Activated CD4-positive, alpha-beta T cell treated with anti-CD3 and anti-CD28 coated beads, Interleukin-2, amount 50 U/mL, for 24 hours (primary cell): ENCODE results near the gene EMILIN2.

ENCODE experiments used
- DNase-seq, 2 donors: peaks; one replicate each; pipeline ENCODE4 v3.0.0-alpha.2; 2020; ENCODE audit warnings: low read depth in 1 of 2, low spot score in 1 of 2

Gene EMILIN2

DNA sequence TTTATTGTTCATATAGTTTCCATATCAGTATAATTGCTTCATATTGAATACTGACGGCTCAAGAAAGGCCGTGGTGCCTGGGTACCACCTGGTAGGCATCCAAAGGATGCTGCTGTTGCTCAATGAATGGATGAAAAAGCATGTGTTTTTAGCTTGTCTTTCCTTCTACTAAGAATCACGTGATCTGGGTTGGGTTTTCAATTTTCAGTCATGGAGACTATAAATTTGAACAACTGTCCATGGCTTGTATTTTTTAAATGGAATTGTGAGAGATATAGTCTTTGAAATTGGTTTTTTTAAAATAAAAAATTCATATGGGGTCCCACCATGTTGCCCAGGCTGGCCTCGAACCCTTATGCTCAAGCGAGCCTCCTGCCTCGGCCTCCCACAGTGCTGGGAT is 25.3 kb downstream of the EMILIN2 start:
- DNase-seq = no peak

DNA sequence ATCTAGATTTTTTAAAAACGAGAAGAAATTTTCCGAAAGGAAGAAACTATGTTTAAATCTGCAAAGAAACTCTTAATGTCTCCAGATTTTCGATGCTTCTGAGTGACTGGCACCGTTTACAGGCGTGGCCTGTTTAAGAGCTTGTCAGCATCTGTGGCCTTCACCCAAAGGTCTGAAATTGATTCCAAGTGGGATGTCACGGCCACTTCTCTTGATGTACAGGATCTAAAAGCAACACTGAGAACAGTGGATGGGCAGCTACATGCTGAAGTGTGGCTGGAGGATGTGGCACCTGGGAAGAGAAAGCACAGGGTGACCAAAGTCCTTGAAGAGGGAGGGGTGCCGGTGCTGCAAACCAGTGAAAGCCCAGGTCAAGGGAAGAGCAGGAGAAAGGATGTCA is 28.0 kb downstream of the EMILIN2 start:
- DNase-seq = no peak

DNA sequence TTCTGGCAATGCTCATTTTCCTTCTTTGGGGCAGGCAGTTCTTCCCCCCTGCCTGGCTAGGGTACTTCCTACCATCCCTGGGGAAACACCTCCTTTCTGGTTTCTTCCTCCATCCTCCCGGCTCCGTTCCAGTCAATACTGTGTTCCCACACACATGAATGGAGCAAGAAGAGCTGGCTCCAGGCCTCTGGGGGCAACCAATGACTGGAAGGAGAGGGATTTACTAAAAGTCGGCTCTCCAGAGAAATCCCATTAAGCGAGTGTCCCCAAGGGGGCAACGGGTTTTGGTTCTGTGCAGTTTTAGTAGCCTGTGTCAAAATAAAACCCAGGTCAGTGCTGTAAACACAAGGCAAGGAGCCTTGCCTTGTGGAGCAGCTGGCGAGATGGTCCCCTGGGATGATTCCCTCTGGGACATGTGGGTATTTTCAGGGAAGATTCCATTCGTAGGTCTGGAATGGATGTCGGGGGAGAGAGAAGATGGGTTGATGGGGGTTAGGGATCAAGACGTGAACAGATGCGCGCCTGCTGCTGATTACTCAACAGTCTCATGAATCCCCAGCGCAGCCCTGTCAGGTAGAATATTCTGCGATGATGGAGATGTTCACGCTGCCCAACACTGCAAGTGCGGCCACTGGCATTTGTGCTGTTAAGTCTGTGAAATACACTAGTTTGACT is 32.0 kb downstream of the EMILIN2 start:
- no peak for DNase-seq

DNA sequence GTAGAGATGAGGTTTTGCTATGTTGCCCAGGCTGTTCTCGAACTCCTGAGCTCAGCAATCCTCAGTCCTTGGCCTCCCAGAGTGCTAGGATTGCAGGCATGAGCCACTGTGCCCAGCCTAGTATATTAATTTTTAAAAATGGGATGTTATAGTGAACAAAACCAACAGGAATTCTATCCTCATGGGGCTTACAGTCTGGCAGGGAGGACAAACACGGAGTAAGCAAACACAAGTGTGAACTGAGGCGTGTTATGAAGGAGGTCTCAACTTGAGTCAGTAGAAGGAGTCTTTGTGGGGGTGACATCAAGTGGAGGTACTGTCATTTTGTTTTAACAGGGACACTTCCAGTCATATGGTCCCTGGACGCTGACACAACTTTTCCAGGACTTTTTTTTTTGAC is 33.1 kb downstream of the EMILIN2 start:
- DNase-seq = no peak

DNA sequence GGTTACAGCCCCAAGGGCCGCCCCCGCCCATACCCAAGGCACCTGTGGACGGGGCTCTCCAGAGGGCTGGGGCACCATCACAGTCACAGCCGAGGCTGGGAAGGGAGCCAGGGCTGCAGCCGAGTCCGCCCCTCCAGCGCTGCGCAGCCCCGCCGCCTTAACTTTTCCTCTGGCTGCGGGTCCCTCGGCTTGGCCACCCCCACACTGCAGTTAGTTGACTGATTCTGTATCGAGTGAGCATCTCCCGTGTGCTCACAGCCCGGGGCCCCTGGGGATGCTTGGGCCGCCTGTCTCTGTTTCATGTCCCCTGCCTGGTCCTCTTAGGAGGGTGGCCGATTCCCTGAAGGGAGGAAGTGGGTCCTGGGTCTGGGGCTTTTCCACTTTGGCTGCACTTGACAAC is 33.7 kb downstream of the EMILIN2 start:
- DNase-seq = no peak

DNA sequence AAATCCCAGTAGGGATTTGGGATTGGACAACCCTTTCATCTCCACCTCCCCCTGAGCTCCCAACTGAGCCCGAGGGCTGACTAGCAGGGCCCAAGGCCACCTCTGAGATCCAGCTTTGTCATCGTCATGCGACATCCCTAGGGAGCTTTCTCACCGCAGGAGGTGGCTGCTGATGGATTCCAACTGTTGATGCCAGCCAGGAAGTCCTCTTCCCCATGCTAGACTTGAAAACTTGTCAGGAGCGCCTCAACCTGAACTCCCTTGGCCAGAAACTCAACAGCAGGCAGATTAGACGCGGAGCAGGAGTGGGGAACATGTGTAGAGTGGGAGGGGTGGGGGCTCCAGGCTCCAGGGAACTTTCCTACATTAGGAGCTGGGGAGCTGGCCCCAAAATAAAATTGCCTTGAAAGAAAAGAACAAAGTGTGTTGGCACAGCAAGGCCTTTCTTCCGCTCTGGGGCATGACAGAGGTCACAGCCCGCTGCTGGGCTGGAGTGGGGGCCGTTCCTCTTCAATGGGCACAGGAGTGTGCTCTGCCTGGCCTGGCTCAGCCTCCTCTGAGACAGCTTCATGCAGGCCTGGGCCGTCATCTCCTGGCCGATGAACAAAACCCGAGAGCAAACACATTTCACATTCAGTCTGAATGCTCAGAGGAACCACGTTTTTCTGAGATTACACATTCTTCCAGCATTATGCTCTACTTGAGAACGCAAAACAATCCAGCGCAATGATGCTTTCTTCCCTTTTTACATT is 34.5 kb downstream of the EMILIN2 start:
- DNase-seq = no peak

DNA sequence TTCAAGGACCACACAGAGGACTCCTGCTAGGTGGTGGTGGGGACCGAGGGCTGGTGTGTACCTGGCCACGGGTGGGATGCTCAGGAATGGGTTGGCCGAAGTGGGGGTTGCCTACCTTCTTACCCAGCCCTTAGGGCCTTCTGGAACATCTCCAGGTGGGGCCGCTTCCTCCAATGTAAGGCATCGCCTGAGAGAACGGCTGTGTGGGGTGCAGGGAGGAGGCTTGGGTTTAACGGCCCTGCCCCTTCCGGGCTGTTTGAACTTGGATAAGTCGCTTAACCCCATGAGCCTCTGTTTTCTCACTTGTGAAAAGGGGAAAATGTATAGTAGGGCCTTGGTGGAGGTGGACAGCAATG is 35.0 kb downstream of the EMILIN2 start:
- DNase-seq = no peak

DNA sequence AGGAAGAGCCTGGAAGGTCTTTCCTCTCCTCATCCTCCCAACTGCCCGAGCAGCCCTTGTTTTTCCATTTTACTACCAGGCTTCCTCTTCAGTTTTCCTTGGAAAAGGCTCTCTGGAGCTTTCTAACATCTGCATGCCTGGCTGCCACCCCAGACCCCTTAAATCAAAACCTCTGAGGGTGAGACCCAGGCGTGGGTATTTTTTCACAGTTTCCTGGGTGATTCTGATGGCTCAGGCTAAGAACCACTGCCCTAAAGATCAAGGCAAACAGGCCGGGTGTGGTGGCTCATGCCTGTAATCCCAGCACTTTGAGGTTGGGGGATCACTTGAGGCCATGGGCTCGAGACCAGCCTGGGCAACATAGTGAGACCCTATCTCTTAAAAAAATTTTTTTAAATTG is 35.4 kb downstream of the EMILIN2 start:
- DNase-seq = no peak

DNA sequence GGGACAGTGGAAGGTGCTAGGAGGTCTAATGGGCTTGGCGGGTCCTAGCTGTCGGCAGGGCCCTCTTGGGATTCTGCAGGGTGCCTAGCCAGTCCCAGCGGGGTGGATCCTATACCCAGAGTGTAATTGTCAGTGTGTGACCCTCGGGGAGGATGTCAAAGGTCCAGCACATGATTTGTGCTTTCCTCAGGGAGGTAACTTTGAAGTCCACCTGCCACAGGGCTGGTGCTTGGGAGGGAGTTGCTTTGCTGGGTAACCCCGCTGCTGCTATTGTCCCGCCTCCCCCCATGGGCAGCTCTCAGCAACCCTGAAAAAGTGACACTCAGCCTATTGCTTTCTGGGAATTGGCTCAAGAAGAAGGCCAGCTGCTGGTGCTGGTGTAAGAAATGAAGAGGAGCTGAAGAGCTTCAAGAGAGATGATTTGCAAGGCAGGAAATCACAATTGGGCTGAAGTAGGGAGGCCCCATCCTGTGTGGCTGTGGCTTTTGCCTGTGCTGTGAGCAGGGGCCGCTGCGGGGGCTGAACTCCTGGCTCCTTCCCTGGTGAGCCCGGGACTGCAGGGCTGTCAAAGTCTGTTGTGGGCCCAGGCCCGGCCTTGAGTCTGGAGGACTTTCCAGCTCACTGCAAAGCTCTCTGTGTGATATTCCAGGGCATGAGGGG is 36.4 kb downstream of the EMILIN2 start:
- no peak for DNase-seq

DNA sequence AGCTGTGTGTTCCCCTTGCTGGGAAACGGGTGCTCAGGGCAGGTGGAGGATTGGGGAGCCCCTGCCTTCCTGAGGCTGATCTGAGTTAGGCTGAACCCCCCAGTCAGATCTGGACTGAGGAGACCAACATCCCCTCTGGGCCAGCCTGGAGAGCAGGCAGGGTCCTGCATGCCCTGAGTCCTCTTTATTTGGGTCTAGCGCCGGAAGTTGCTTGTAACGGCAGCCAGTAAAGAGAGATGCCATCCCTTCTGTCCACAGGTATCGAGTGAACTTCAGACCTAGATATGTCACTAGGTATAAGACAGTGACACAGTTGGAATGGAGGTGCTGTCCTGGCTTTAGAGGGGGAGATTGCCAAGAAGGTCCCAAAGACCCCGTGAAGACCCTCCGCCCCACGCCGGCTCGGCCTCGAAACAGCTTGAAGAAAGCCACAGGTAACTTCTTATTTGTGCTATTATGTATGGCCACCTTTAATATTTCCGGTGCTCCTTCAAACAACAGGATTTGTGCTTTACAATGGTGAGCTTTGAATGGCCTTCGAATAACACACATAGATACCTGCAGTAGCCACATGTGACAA is 38.0 kb downstream of the EMILIN2 start:
- no peak for DNase-seq

DNA sequence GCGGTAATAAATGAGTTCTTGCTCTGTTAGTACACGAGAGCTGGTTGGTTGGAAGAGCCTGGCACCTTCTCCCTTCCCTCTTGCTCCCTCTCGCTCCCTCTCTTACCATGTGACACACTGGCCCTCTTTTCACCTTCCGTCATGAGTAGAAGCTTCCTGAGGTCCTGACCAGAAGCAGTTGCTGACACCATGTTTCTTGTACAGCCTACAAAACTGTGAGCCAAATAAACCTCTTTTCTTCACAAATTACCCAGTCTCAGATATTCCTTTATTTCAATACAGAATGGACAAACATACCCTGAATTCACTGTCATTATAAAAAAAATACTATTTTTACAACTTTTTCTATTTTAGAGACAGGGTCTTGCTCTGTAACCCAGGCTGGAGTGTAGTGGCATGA is 40.7 kb downstream of the EMILIN2 start:
- DNase-seq = no peak

DNA sequence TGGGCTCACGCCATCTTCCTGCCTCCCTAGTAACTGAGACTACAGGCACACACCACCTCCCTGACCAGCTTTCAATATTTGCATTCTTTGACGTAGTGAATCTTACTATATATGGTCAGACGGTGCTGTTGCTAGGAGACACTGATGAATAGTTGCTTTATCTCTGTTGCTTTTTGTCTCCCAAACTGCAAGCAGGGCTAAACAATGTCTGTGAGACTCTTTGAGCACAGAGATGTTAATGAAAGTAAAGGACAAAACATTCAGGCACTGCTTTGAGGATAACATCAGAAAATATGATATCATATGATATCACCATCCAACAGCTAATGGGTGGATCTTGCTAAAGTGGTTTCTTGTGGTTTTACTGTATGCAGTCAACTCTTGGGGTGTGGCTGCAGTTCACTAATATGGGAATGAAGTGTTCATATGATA is 43.0 kb downstream of the EMILIN2 start:
- no peak for DNase-seq

DNA sequence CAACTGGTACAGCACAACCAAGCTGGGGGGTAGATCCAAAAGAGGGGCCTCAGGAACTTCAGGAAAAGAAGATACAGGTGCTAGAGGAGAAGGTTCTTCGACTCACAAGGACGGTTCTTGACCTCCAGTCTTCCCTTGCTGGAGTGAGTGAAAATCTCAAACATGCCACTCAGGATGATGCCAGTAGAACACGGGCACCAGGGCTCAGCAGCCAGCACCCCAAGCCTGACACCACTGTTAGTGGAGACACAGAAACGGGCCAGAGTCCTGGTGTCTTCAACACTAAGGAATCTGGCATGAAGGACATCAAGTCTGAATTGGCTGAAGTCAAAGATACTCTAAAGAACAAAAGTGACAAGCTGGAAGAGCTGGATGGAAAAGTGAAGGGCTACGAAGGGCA is 43.8 kb downstream of the EMILIN2 start:
- DNase-seq = no peak

DNA sequence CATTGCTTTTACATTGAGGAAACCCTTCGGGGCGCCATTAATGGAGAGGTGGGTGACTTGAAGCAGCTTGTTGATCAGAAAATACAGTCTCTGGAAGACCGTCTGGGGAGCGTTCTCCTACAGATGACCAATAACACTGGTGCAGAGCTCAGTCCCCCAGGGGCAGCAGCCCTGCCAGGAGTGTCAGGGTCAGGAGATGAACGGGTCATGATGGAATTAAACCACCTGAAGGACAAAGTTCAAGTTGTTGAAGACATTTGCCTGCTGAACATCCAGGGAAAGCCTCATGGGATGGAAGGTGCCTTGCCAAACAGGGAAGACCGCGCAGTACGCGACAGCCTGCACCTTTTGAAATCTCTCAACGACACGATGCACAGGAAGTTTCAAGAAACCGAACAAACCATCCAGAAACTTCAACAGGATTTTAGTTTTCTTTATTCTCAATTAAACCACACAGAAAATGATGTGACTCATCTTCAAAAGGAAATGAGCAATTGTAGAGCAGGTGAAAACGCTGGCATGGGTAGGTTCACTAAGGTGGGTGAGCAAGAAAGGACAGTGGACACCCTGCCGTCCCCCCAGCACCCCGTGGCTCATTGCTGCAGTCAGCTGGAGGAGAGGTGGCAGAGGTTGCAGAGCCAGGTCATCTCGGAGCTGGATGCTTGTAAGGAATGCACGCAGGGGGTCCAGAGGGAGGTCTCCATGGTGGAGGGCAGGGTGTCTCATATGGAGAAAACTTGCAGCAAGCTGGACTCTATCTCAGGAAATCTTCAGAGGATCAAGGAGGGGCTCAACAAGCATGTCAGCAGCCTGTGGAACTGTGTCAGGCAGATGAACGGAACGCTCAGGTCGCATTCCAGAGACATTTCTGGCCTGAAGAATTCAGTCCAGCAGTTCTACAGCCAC is 45.0 kb downstream of the EMILIN2 start:
- DNase-seq = no peak

DNA sequence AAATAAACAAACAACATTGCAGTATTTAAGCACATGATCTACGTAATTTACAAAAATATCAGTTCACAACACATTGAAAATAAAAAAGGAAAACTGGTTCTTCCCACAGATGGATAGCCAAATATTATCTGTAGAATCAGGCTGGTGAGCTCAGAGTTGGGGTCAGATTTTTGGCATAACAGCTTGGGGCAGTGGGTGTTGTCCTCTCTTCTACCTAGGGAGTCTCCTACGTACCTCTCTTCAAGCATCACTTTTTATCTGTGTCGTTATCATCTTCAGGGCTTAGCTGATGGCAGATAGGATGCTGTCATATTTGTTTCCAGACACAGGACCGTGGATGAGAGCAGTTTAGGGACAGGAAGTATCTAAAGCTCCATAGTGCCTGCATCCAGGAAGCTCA is 46.2 kb downstream of the EMILIN2 start:
- no peak for DNase-seq

DNA sequence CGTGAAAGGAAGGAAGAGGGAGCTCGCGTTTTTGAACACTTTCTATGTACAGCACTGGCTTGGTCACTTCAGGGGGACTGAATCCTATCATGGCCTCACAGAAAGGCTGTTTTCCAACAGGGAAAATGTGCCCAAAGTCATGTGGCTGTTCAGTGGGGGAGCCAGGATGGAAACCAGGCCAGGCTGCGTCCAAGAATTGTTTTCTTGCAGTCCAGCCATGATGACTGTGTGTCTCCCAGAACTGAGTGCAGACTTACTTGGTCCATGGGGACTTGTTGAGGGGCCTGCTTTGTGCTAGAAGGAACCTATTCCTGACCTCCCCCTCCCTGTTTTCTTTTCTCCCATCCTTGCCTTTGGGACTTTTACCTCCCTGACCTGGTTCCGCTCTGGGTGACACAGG is 46.9 kb downstream of the EMILIN2 start:
- no peak for DNase-seq

DNA sequence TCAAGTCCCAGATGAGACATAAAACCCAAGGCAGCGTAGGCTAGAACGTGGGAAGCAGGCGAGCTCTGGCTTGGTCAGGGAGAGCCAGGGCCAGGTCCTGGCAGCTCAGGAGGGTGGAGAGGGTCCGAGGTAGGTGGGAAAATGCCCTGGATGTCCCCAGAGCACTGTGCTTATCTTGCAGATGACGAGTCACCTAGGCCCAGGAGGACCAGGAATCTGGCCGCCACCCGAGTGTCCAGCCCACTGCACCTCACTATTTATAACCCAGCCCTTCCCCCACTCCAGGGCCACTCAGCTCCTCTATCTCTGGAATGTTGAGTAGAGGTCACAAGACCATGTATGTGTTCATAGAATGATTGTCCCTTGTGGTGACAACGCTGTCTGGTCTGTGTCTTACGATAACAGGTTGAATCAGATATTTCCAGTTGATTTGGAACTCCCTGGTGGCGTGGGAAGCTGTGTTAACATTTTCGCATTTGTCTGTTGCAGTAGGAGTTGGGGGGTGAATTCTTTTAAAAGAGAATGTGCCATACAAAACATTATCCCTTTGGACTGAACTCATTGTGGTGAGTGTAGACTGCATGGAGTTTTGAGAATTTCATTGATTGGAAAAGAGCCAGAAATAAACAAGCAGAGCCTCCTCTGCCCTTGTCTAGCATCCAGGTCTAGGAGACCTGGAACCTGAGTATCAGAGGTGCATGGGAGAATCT is 47.5 kb downstream of the EMILIN2 start:
- DNase-seq = no peak

DNA sequence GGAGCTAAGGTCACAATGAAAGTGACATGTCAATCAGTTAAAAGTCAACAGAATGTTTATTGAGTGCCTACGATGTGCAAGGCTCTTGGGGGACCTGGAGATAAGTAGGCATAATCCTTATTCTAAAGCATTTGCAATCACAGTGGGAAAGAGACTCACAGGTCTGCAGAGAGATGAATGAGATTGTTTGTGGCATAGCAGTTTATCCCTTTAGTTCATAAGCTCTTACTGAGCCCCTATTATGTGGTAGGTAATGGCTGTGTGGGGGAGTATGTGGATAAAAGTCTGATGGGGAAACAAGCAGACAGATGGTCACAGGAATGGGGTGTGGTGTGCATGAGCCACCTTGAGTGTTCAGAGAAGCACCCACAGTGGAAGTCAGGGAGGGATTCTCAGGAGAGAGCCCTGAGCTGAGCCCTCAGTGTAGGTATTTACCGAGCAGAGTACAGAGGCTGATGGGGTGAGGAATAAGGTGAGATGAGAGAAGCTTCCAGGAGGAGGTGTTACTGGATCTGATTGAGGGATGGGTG is 48.1 kb downstream of the EMILIN2 start:
- DNase-seq = no peak

DNA sequence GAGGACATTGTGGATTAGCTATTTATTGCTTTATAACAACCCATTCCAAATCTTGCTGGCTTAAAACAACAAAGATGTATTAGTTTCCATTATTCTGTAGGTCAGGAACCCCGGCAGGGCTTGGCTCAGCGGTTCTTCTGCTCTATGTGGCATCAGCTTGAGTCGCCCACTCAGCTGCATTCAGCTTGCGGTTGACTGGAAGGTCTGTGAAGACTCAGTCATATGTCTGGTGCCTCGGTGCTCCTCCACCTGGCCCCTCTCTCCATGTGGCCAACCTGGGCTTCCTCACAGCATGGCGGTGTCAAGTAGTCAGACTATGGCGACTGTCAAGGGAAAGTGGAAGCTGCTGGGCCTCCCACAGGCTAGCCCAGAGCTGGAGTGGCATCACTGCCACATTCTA is 48.6 kb downstream of the EMILIN2 start:
- DNase-seq = no peak

DNA sequence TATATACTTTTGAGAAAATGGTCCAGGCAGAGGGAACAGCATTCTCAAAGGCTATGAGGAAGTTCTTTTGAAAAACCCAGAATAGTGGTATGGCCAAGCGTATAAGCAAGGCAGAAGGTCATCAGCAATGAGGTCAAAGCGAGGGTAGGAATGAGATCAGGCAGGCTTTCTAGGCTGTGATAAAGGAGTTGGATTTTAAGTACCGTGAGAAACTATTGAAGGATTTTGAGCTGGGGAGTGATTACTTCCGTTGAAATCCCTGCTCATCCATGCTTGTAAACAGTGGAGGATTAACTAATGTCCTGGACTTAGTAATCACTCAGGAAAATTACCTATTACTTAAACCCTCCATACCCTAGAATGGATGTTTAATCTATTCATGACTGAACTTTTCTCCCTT is 50.2 kb downstream of the EMILIN2 start:
- no peak for DNase-seq
